ENCODE results near the gene ARMC12.

ARMC12 gene

GRCh38 chr6:35736253-35736894 is 458 bp upstream of the ARMC12 start:
- peak; percentile 55 to 84 (median 75) for DNase-seq

GRCh38 chr6:35737413-35738211 is 780 bp downstream of the ARMC12 start:
- DNase-seq, result peak in 1 of 5 donors; percentile 78

- DNase-seq, result no peak
These were observed 3.1 kb downstream of the ARMC12 start for GRCh38 chr6:35739645-35740524.

DNA sequence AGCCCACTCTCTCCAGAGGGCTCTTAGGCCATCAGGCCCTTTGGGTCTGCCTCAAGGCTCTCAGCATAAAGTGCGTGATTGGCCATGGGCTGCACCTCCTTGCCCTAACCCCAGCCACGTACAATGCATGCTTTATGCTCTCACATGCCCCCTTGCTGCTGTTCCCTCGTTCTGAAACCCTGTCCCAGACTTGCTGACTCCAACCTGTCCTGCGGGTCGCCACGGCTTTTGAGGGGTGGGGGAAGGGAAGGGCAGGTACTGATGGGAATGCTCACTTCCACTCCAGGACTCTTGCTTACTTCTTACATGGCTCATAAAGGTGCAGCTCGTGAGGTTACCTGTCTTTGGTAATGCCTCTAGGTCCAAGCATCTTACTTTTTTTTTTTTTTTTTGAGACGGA is 6.0 kb downstream of the ARMC12 start:
- no peak for DNase-seq

GRCh38 chr6:35745509-35745908 is 8.7 kb downstream of the ARMC12 start:
- DNase-seq, result no peak

DNA sequence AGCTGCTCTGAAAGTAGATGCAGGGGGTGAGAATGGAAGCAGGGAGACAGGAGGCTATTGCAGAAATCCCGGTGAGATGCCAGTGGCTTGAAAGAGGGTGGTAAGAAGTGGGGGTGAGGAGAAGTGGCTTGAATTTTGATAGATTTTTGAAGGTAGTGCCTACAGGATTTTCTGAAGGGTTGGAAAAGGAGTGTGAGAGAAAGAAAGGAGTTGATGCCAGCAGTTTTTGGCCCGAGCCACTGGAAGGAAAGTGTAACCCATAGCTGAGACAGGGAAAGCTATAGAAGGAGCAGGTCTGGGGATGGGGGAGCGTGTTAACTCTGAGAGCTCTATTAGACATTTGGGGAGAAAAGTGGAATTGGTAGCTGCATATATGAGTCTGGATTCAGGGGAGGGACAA is 9.7 kb downstream of the ARMC12 start:
- DNase-seq, result no peak

DNA sequence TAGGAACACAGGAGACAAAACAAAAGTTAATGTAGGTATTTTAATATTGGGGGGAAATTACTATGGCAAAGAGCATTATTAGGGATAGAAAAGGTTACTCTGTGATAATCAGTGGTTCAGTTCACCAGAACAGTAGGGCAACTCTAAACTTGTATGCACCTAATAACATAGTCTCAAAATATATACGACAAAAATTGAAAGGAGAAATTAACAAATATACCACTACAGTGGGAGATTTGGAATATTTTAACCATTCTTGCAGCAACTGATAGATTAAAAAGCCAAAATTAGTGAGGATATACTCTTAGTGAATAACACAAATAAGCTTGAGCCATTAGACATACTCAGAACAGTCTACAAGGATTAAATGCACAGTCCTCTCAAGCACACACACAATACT is 11.0 kb downstream of the ARMC12 start:
- DNase-seq, result no peak

GRCh38 chr6:35750557-35750956 is 13.7 kb downstream of the ARMC12 start:
- DNase-seq, result no peak

GRCh38 chr6:35751594-35751993 is 14.8 kb downstream of the ARMC12 start:
- DNase-seq, result peak in 1 of 5 donors; percentile 40

GRCh38 chr6:35752330-35752729 is 15.5 kb downstream of the ARMC12 start:
- no peak for DNase-seq

- DNase-seq, result no peak
These were observed 17.8 kb downstream of the ARMC12 start for GRCh38 chr6:35754452-35755277.

- no peak for DNase-seq
These were observed 18.6 kb downstream of the ARMC12 start for GRCh38 chr6:35755278-35755924.

GRCh38 chr6:35757456-35758123 is 20.8 kb downstream of the ARMC12 start:
- peak in 1 of 5 donors; percentile 20 for DNase-seq

DNA sequence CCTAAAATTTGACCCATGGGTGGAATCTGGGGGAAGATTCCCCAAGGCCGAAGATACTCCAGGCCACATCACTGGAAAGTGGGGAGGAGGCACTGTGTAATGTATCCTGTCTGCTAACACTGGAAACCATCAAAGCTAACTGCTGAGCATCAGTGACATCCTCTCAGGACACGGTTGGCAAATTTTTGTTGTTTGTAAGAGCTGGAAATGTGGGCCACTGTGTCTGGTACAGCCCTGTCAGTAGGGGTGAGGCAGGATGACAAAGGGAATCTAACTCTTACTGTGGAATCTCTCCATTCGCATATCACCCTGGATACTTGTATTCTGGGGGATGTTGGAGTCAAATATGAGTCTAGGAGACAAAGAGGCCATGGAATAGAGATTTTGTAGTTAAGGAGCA is 22.6 kb downstream of the ARMC12 start:
- DNase-seq, result no peak

DNA sequence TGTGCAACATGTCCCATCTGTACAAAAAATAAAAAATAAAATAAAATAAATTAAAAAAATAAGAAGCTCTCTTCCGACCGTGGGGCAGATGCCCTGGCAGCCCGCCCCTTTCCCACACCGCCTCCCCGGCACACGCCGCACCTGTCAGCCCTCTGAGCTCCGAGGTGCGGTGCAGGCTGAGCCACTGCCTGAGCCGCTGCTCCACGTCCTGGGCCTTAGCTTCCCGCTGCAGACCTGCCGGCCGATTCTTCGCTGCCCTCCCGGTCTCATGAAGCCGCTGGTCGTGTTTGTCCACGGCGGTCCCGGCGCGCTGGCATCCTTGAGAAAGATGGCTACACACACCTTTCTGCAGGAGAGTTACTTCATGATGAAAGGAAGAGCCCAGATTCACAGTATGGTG is 28.9 kb downstream of the ARMC12 start:
- no peak for DNase-seq

GRCh38 chr6:35769211-35769610 is 32.4 kb downstream of the ARMC12 start:
- no peak for DNase-seq

DNA sequence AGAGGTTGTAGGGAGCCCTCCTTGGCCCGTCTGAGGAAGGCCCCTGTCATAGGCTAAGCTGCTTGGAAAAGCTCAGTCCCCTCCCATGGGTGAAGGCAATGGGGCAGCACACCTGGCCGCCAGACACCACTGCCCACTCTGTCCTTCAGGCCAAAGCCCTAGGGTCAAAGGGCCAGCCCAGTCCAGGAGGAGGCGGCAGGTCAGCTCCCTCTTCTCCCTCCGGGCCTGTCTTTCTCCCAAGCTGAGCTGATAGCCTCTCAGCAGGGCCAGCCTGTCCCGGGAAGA is 34.5 kb downstream of the ARMC12 start:
- no peak for DNase-seq

- DNase-seq, result no peak
These were observed 37.4 kb downstream of the ARMC12 start for GRCh38 chr6:35774116-35774794.

- DNase-seq, result no peak
These were observed 38.2 kb downstream of the ARMC12 start for GRCh38 chr6:35775031-35775430.

DNA sequence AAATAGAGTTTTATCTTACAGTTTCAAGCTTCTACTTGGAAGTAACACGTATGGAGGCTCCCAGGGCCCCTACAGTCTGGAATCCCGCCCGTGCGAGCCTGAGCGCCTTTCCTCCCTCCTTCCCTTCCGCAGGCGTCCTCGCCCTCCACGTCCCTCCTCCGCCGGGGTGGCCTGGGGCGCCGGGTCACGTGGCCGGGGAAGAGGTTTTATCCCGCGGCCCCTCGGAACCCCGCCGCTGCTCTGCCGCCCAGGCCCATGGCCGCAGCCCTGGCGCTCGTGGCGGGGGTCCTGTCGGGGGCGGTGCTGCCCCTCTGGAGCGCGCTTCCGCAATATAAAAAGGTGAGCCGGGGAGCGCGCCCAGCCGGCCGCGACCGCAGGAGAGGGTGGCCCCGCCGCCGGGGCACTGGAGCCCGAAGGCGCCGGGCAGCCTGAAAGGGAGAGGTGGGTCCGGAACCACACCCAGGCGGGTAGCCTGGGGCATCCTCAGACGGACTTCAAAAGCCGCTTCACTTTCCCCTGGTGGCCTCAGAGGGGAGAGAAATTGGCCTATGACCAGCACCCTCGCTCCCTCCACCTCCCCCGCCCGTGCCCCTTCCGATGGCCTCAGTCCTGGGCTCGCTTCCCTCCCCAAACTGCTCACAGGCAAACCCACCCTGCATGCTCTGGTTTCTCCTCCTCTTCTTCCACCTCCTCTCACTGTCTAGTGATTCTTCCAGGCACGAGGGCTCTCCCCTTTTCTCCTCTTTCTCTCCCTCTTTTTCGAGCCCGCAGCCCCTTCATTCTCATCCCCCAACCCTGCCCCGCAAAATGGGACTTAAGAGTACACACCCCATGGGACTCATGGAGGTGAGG is 39.8 kb downstream of the ARMC12 start, which contains the start of gene CLPSL2:
Gene CLPSL2, plus strand, starts transcription at position 235 of the 852 bp plus-strand sequence. Its CDS starts 21 bp downstream, at position 256.
- DNase-seq, result no peak

Measured in T-helper 1 cell (primary cell).